SK-N-MC (cell line): ENCODE data around the gene GK.
"Not testable (repeated sequence)": the region's sequence is repeated elsewhere in the genome, so short reads cannot be mapped to it uniquely, and the experiment has no call there.

Experiments used
- DNase-seq: peaks from one replicate; pipeline ENCODE4 v3.0.0-alpha.2; 2011; ENCODE audit warnings: low read depth, low spot score
- H3K27ac ChIP-seq: fragments of 200-600 bp; sonication (generic); 2 replicates; pipeline ENCODE4 v1.5.1; 2016; ENCODE audit warnings: mixed run types
- H3K36me3 ChIP-seq: fragments of 200-600 bp; sonication (generic); 2 replicates; pipeline ENCODE4 v1.6.1; 2017; ENCODE audit warnings: antibody characterized with exemption, low read length, mixed read lengths; ENCODE audit not compliant: insufficient read depth
- H3K4me3 ChIP-seq: fragments of 200-600 bp; sonication (generic); 2 replicates; pipeline ENCODE4 v1.5.1; 2016
- H3K9ac ChIP-seq: fragments of 200-600 bp; sonication (generic); 2 replicates; pipeline ENCODE4 v1.8.0; 2017; ENCODE audit warnings: mixed run types, mixed read lengths; ENCODE audit not compliant: insufficient read length
- H3K9me3 ChIP-seq: fragments of 200-600 bp; sonication (generic); 2 replicates; pipeline ENCODE4 v1.6.1; 2017; ENCODE audit warnings: low read depth, mild to moderate bottlenecking, antibody characterized with exemption, low read length, moderate library complexity, mixed read lengths
- EZH2 ChIP-seq: fragments of 200-600 bp; sonication (generic); IDR thresholded peaks from one replicate; pipeline ENCODE4 v1.6.1; 2017; ENCODE audit warnings: antibody characterized with exemption
- FOXP2 ChIP-seq: optimal IDR thresholded peaks from 2 replicates; pipeline ENCODE3; 2011; ENCODE audit warnings: mild to moderate bottlenecking, moderate library complexity; ENCODE audit not compliant: insufficient read depth; ENCODE audit errors: extremely low read length, control extremely low read depth
- POLR2AphosphoS5 ChIP-seq: IDR thresholded peaks from 2 replicates; pipeline ENCODE4 v1.6.1; 2012; ENCODE audit warnings: mild to moderate bottlenecking, low read depth, low read length, borderline replicate concordance

GK gene

GRCh38 chrX:30751497-30751896, 98.3 kb downstream of the GK start:
- no peak overlapping the region for H3K9ac ChIP-seq
- TF ChIP-seq POLR2AphosphoS5 (no peak), EZH2 (no peak), FOXP2 (no peak)
- H3K4me3 ChIP-seq = no peak overlapping the region
- H3K36me3 ChIP-seq = no peaks in the 10 kb centered on the region
- no peaks in the 10 kb centered on the region for H3K9me3 ChIP-seq
- DNase-seq = no peak
- H3K27ac ChIP-seq = no peak overlapping the region

GRCh38 chrX:30762755-30763154, 109.5 kb downstream of the GK start:
- no peak for TF ChIP-seq FOXP2
- no peak for TF ChIP-seq EZH2
- TF ChIP-seq POLR2AphosphoS5 = no peak
- Histone ChIP-seq H3K9ac (no peak overlapping the region), H3K36me3 (no peaks in the 10 kb centered on the region), H3K27ac (no peak overlapping the region), H3K4me3 (no peak overlapping the region), H3K9me3 (no peaks in the 10 kb centered on the region)
- no peak for DNase-seq

GRCh38 chrX:30773764-30774163, 120.5 kb downstream of the GK start:
- H3K9me3 ChIP-seq, H3K27ac ChIP-seq, H3K36me3 ChIP-seq, DNase-seq, H3K9ac ChIP-seq, H3K4me3 ChIP-seq: not testable (repeated sequence)

DNA sequence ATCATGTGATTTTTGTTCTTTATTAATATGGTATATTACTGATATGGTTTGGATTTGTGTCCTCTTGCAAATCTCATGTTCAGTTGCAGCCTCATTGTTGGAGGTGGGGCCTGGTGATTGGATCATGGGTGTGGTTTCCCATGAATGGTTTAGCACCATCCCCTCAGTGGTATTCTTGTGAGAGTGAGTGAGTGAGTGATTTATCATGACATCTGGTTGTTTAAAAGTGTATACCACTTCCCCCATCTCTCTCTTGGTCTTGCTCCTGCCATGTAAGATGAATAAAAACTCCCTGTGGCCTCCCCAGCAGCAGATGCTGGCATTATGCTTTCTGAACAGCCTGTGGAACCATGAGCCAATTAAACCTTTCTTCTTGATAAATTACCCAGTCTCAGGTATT, 124.4 kb downstream of the GK start:
- Histone ChIP-seq H3K4me3 (no peak overlapping the region), H3K9me3 (no peaks in the 10 kb centered on the region), H3K9ac (no peak overlapping the region), H3K36me3 (no peaks in the 10 kb centered on the region), H3K27ac (no peak overlapping the region)
- no peak for DNase-seq
- TF ChIP-seq POLR2AphosphoS5 (no peak), FOXP2 (no peak), EZH2 (no peak)

DNA sequence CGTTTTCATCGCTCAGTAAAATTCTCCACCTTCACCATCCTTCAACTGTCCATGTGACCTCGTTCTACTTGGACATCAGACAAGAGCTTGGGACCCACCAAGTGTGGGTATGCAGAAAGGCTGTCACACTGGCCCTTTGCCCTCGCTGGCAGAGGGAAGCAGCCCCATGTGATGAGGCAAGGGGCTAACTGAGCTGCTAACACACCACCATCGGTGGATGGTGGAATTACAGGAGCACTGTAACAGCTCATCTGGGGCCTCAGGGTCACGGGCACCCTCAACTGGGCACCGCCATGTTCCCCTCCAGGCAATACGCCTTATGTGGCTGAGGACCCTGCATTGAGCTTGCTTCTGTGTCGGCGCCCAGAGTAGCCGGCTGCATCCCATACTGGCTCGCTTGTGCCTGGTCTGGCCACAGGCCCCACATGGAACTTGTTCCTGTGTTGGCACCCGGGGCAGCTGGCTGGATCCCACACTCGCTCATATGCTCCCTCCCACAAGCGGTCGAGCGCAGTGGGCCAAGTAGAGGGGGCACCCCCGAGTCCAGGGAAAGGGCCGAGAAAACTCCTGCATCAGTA, 126.3 kb downstream of the GK start:
- no peak for DNase-seq
- no peak overlapping the region for H3K27ac ChIP-seq
- no peaks in the 10 kb centered on the region for H3K36me3 ChIP-seq
- TF ChIP-seq FOXP2 (no peak), EZH2 (no peak), POLR2AphosphoS5 (no peak)
- no peak overlapping the region for H3K4me3 ChIP-seq
- no peak overlapping the region for H3K9ac ChIP-seq
- H3K9me3 ChIP-seq = no peaks in the 10 kb centered on the region
